ACHN (cell line): Measurements from ENCODE around the gene PTPN4.

Source experiments
- DNase-seq: peaks from one replicate; pipeline ENCODE4 v3.0.0-alpha.2; 2015
- in situ Hi-C: cut with HindIII; loops from 2 replicates; pipeline ENCODE4 v1.10.0; 2017; ENCODE audit warnings: low sequenced_read_pairs, low pct_ligation_motif_present, low pct_unique_long_range_greater_than_20kb

PTPN4 gene

DNA sequence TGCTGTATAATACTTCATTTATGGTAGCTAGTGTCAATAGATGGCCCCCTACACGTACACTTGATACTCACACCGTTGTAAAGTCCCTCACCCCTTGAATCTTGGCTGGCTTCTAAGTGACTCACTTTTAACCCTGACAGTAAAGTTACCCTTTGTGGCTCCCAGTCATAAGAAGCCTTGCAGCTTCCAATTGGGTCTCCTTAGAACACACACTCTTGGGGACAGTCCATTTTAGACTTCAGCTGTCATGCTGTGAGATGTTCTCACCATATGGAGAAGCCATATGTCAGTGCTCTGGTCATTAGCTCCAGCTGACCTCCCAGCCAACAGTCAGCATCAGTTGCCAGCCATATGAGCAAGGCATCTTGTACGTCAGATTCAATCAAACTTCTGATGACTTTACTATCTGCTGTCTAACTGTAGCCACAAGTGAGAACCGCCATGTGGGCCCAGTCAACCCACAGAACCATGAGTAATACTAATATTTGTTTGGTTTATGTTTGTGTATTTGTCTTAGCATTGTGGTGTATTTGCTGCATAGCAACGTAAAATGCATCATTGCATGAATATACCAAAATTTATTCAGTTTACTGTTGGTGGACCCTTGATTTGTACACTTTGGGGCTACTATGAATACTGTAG is 68.3 kb downstream of the PTPN4 start:
- DNase-seq = no peak
- in situ Hi-C loops = no loop called here

- no peak for DNase-seq
- in situ Hi-C loops = no loop called here
Measured at GRCh38 chr2:119836455-119837142, 76.9 kb downstream of the PTPN4 start.

DNA sequence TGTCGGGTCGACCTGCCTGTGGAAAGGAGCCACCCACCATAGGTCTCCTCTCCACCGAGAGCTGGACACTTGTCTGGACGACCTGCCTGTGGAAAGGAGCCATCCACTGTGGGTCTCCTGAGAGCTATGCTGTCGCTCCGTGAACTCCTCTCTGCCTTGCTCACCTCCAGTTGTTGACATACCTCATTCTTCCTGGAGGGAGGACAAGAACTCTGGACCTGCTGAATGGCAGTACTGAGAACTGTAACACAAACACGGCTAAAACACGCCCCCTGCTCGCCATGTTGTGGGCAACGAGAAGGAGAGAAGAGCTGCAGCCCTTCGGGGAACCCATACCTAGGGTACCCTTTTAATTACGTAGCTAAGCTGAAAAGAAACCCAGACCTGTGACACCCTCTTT is 77.6 kb downstream of the PTPN4 start:
- in situ Hi-C loops = no loop called here
- no peak for DNase-seq

DNA sequence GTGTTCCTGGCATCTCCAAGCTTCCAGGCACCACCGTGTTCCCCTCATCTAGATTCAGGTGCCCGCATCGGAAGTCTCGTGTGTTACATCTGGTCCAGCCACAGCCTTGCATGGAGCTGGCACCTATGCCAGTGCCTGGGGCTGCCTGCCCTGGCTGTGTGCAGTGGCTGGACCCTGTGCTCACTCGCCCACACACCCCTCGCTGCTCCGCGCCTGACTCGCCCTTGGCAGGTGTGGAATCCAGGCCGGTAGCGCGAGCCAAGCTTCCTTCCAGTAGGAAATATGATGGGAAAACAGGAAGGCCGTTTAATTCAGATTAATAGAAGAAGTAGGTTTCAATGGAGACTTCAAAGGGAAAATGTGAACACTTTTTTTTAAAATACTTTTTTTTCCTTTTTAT is 78.0 kb downstream of the PTPN4 start:
- no peak for DNase-seq
- in situ Hi-C loops = no loop called here

- no peak for DNase-seq
- in situ Hi-C loops = no loop called here
Measured at GRCh38 chr2:119838179-119838578, 78.5 kb downstream of the PTPN4 start.

DNA sequence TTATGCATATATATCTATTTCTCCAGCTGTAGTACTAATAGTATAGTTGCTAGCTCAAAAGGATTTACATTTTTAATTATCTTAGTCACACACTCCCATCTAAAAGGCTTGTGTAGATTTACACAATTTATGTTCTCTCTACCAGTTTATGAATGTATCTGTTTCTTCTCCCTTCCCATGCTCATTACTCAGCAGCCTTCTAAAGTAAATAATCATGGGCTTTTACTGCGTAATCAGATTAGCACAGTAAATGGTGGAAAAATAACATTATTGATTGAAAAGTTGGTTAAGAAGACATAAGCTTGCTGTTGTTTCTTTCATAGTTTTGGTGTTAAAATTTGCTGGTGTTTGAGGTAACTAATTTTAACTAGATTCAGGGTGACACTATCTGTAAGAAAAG is 81.8 kb downstream of the PTPN4 start:
- in situ Hi-C loops = no loop called here
- no peak for DNase-seq

DNA sequence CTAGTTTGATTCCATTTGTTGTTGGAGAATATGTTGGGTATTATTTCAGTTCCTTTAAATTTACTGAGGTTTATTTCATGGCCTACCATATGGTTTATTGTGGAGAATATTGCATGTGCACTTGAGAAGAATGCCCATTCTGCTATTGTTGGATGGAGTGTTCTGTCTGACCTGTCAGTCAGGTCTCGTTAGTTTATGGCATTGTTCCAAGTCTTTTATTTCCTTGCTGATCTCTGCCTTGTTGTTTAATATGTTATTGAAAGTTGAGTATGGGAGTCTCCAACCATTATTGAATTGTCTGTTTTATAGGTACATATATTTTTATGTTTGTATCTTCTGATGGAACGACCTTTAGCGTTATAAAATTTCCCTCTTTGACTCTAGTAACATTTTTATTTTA is 86.3 kb downstream of the PTPN4 start:
- in situ Hi-C loops = no loop called here
- no peak for DNase-seq

GRCh38 chr2:119849838-119850565 is 90.3 kb downstream of the PTPN4 start:
- DNase-seq = no peak
- in situ Hi-C loops = no loop called here

DNA sequence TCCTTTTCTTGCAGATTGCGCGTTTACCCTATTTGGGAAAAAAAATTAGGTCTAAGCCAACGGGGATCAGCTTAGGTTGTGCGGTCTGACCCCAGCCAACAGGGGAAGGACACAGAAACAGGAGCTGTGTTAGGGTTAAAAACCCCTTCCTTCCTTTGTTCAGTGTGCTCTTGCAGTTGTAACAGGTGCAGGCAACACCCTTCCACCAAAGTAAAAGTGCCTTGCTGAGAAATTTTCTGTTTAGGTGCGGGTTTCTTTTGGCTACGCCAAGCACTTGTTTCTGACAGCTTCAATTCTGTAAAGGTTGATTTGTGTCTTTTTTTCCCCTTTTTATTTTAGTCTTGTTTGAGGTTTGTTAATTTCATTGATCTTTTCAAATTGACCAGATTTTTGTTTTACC is 92.5 kb downstream of the PTPN4 start:
- no peak for DNase-seq
- in situ Hi-C loops = no loop called here

GRCh38 chr2:119853777-119854399 is 94.2 kb downstream of the PTPN4 start:
- DNase-seq = no peak
- in situ Hi-C loops = no loop called here

DNA sequence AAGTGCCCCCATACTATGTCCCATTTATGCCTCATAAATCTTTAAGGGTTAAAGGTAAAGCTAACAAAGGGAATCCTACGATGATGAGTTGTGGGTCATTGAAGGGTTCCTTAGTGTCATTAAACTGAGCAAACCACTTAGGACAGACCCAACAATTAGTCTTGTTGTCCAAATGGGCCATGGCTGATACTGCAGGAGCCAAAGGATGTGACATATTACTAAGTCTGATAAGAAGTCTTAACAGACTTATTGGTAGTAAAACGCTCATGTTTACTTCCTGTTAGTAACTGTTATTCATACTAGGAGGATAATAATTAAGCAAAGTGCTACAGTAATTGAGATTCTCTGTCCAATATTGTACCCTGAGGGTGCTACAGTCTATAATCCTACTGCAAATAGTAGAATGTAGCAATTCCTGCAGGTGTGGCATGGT is 96.8 kb downstream of the PTPN4 start:
- no peak for DNase-seq
- in situ Hi-C loops = no loop called here

DNA sequence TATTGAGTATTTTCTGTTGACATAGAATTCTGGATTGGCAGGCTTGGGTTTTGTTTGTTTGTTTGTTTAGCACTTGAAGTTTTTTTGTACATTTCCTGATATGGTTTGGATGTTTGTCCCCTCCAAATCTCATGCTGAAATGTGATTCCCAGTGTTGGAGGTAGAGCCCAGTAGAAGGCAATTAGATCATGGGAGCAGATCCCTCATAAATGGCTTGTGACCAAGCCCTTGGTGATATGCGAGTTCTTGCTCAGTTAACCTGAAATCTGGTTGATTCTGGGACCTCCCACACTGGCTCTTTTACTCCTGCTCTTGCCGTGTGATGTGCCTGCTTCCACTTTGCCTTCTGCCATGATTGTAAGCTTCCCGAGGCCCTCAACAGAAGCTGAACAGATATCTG is 98.0 kb downstream of the PTPN4 start:
- in situ Hi-C loops = no loop called here
- no peak for DNase-seq

GRCh38 chr2:119859528-119859927 is 99.8 kb downstream of the PTPN4 start:
- in situ Hi-C loops = no loop called here
- no peak for DNase-seq

DNA sequence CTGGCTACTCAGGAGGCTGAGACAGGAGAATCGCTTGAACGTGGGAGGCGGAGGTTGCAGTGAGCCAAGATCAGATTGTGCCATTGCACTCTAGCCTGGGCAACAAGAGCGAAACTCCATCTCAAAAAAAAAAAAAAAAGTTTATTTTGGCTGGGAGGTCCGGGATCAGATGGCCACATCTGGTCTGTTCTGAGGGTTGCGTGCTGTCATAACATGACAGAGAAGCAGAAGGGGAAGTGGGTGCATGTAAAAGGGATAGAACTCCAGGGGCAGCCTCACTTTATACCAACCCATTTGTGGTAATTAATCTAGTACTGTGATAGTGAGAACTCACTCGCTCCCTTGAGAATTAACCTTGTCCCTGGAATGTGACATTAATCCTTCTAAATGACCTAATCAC is 101.2 kb downstream of the PTPN4 start:
- in situ Hi-C loops = no loop called here
- no peak for DNase-seq

DNA sequence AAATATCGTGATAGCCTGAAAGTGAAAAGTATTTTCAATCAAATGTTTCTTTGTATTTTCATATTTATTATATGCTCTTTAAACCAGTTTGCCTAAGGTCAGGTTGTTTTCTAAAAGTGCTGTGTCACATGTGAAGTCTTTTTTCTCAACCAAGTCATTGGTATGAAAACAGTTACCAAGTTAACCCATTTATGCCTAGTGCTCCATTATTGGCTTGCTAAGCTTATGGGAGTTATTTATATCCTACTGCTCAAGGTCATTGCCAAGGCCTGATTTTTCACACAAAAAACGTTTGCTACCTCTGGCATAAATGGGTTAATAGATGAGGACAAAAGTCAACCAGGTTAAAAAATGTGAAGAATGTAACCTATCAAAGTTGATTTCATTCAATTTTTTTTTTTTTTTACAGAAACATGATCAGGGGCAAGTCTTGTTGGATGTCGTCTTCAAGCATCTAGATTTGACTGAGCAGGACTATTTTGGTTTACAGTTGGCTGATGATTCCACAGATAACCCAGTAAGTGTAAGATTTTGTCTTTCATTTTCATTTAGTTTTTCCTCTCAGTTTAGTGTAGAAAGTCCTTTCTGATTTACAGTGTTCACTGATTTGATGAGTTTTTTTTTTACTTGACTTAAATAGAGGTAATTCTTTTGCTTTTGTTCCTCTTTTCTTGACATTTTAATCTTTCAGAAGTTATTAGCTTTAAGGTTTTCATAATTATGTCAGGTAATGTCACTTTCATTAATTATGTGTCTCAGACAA is 102.6 kb downstream of the PTPN4 start:
- DNase-seq = no peak
- in situ Hi-C loops = no loop called here

GRCh38 chr2:119864318-119864717 is 104.6 kb downstream of the PTPN4 start:
- in situ Hi-C loops = no loop called here
- no peak for DNase-seq

DNA sequence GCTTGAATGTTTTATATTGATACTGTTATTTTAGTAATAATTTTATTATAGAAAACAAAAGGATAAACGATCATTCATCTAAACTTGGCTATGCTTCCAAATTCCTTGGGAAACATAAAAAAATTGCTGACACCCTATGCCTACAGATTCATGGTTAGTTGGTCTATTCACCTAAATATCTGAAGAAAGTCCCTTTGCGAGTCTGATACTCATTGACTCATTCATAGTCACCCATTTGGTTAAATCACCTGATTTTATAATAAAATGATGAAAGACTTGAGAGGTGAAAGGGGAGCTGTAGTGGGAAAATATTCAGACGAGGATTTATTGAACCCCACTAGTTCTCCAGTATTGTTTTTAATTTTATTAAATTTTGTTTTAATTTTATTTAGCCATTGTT is 112.0 kb downstream of the PTPN4 start:
- in situ Hi-C loops = no loop called here

GRCh38 chr2:119873350-119874315 is 113.9 kb downstream of the PTPN4 start:
- in situ Hi-C loops = no loop called here

More for the DNA sequence above, 112.0 kb downstream of the PTPN4 start:
- no peak for DNase-seq

More at GRCh38 chr2:119873350-119874315, 113.9 kb downstream of the PTPN4 start:
- no peak for DNase-seq
